ENCODE results near the gene NDUFA6.
A peak's percentile ranks its signal among the peaks of the same experiment; 100 is the strongest.
"Not testable (repeated sequence)": the region's sequence is repeated elsewhere in the genome, so short reads cannot be mapped to it uniquely, and the experiment has no call there.

Gene NDUFA6

GRCh38 chr22:42111798-42112197 is 21.2 kb upstream of the NDUFA6 start:
- DNase-seq = no peak

- no peak for DNase-seq
Measured at GRCh38 chr22:42108848-42109247, 18.3 kb upstream of the NDUFA6 start.

GRCh38 chr22:42104332-42104860 is 13.8 kb upstream of the NDUFA6 start:
- not testable (repeated sequence) for DNase-seq

DNA sequence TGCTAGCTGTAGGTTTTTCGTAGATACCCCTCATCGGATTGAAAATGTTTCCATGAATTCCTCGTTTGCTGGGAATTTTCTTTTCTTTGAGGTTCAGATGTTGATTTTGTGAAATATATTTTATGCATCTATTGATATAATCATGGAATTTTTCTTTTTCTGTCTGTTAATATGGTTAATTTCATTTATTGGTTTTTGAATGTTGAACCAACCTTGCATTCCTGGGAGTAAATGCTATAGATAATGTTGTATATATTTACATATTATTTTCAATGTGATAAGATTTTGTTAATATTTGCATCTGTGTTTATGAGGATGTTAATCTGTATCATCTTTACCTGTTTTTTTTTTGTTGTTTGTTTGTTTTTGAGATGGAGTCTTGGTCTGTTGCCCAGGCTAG is 10.6 kb upstream of the NDUFA6 start:
- DNase-seq = no peak

GRCh38 chr22:42091455-42091782 is 847 bp upstream of the NDUFA6 start:
- DNase-seq = no peak

GRCh38 chr22:42086051-42086450 is 4.5 kb downstream of the NDUFA6 start:
- DNase-seq = no peak

- no peak for DNase-seq
Measured at GRCh38 chr22:42084874-42085273, 5.7 kb downstream of the NDUFA6 start.

- no peak for DNase-seq
Measured at GRCh38 chr22:42083119-42083518, 7.5 kb downstream of the NDUFA6 start.

GRCh38 chr22:42080287-42080686 is 10.3 kb downstream of the NDUFA6 start:
- peak; percentile 63 for DNase-seq

DNA sequence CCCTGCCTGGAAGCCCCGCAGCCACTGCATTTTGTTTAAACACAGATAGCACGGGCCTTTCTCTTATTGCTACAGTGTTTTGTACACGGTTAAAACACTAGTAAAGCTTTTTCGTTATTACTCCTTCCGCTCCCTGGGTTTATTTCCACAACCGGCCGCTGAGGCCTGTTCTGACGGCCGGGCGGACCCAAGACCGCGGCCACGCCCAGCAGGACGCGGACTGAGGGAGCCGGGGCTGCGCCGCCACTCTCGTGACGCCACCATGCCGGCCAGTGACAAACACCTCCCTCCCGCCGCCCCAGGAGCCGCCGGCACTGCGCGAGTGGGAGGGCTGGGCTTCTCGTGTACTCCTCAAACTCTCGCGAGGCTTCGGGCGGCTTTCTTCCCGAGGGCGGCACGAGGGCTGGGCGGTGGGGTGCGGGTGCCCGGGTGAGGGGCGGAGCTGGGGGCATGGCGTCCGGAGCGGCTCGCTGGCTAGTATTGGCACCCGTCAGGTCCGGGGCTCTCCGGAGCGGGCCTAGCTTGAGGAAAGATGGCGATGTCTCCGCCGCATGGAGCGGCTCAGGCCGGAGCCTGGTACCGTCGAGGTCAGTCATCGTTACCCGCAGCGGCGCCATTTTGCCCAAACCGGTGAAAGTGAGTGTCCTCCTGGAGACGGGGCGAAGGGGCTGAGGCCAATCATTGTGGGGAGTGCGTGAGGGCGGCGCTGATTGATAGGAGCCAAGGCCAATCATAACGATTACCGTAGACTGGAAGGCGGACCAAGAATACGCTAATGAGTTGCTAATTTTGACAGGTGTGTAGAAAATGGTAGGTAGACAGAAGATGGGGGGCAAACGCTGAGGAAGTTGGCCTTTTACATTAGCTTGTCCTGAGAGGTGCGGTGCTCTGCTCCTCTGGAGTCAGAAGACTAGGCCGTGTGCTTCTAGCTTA is 11.0 kb downstream of the NDUFA6 start, which contains the start of gene SMDT1:
Gene SMDT1, plus strand, starts transcription at position 382 of the 933 bp plus-strand sequence. Its CDS starts 69 bp downstream, at position 451.
- peak; percentile 99 for DNase-seq

DNA sequence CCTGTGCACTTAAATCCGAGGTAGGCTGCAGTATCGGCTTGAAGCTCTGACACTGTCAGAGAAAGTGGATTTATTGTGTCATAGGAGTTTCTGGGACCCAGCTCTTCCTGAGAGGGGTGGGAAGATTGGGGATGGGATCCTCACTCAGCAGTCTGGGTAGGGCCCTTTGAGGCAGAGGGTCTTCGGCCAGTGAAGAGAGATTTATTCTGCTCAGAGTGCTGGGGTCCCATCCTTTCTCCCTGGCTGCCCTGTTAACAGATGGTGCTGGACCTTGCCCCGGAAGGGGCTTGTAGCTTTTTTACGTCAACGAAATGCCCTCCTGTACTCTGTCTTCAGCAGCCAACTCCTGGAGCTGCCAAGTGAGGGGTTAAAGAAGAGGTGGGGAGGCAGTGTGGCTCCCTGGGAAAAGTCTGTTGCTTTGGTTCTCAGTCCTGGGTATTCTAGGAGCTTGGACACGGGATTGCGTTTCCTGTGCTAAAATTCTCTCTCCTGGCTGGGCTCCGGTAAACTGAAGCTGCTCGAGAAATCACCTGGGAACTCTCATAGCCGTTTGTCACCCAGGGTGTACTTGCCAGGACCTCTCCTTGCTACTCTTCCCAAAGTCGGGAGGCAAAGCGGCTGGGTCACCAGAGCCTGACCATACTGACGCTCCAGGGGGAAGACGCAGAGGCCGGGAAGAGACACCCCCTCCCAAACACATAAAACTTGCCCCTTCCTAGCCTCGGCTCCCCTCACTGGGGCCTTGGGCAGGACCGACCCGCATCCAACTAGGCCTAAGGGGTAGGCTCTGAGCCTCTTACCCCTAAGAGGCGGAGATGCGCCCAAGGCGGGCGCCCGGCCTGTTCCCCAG is 11.9 kb downstream of the NDUFA6 start:
- DNase-seq = no peak

- no peak for DNase-seq
Measured at GRCh38 chr22:42077486-42078125, 13.0 kb downstream of the NDUFA6 start.

DNA sequence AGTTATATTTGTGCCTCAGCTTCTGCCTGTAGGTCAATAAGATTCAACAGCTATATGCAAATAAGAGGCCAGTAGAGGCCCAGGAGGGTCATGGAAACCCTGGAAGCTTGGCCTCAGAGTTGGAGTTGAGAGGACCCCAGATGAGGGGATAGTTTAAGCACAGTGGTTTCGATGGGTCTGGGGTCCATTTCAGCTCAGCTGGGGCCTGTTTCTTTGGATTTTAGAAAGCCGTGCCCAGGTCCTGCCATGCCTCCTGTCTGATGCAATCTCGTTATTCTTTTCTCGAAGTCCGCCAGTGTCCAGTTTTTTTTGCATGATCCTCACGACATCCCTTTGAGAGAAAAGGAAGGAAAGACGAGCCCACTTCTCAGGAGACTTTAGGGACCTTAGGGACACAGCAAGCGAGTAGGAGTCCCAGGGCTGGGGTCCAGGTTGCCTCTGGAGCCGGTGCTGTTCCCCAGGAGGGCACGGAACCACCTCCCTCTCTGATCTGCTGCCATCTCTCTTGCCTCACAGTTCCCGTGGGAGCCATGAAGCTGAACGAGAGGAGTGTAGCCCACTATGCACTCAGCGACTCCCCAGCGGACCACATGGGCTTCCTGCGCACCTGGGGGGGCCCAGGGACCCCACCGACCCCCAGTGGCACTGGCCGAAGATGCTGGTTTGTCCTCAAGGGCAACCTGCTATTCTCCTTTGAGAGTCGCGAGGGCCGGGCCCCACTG is 13.6 kb downstream of the NDUFA6 start:
- DNase-seq = no peak

DNA sequence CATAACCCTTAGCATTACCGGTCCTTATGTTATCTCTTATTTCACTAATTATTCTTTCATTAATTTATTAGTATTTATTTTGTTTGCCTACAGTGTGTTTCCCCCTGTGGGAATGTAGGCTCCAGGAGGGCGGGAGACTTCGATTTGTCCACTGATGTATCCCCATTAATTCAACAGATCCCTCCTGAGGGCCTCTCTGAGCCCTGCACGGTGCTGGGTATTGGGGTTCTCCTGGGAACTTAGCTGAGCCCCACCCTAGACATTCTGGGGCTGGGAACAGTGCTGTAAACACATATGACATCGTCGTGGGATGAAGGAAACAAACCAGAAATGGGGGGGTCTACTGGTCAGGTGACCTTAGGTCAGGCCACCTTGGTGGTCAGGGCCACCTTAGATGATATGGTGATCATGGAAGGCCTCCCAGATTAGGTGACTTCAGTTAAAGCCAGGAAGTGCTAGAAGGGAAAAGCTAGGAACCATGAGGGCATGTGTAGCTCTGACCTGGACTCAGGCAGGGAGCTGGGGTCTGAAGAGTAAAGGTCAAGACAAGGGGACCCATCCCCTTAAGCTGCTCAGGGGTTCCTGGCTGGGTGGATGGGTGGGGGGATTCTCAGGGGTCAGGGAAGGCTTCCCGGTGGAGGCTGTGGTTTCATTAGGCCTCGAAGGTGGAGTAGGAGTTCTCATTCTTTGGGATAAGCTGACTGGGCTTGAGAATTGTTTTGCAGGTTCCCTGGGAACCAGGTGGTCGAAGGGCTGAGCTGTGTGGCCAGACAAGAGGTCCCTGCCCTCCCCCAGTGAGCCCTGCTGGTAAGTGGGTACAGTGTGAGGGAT is 15.5 kb downstream of the NDUFA6 start:
- no peak for DNase-seq

GRCh38 chr22:42074132-42074811 is 16.3 kb downstream of the NDUFA6 start, which contains the start of gene PHETA2:
PHETA2 (plus strand) TSS chr22:42074248; CDS start chr22:42077294, 3,046 bp downstream.
- no peak for DNase-seq

DNA sequence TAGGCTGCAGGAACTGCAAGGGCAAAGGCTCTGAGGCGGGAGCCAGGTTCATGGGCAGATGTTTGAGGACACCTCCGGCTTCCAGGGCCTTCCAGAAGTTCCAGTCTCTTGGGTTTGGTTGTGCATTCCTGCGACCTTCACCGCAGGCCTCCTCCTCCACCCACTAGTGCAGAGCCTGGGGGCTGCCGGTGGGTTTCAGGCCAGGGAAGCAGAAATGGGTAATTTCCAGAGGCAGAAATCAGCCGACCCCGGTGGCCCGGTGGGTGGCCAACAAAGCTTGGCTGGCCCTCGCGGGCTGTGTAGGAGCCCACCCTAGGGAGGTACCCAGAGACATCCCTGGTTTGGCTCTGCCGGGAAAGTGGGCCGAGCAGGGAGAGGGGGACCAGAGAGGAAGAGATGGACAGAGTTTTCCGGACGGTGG is 16.9 kb downstream of the NDUFA6 start:
- DNase-seq = no peak

GRCh38 chr22:42072606-42073330 is 17.8 kb downstream of the NDUFA6 start:
- DNase-seq = no peak

- not testable (repeated sequence) for DNase-seq
Measured at GRCh38 chr22:42071508-42071907, 19.1 kb downstream of the NDUFA6 start.

- peak; percentile 98 for DNase-seq
Measured at GRCh38 chr22:42070517-42071422, 19.8 kb downstream of the NDUFA6 start, which contains the start of gene NAGA. NAGA (minus strand) TSS chr22:42070812; CDS start chr22:42070297, 515 bp downstream.

Data from NCI-H2171 treated with DMSO at 0.1 percent for 48 hours (cell line).